ENCODE data around the gene PRKAA1.
"Not testable (repeated sequence)": the region's sequence is repeated elsewhere in the genome, so short reads cannot be mapped to it uniquely, and the experiment has no call there.

The PRKAA1 gene

GRCh38 chr5:40720069-40720468, 78.1 kb downstream of the PRKAA1 start:
- DNase-seq: no peak

GRCh38 chr5:40717281-40717680, 80.9 kb downstream of the PRKAA1 start:
- DNase-seq: no peak

DNA sequence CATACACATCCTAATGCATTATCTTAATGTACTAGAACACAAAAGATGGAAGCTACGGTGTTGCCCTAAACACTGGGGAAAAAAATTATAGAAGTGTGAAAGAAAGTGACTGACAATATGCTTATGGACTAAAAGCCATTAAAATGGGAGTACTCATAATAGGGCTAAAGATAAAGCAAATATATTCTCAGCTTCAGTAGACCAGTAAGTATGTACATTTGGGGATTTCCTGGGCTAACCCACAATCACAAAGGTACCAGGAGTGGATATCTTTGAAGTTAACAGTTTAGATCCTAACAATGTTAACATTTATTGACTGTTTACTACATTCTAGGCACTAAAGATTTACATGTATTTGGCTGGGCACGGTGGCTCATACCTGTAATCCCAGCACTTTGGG, 81.6 kb downstream of the PRKAA1 start:
- no peak for DNase-seq

DNA sequence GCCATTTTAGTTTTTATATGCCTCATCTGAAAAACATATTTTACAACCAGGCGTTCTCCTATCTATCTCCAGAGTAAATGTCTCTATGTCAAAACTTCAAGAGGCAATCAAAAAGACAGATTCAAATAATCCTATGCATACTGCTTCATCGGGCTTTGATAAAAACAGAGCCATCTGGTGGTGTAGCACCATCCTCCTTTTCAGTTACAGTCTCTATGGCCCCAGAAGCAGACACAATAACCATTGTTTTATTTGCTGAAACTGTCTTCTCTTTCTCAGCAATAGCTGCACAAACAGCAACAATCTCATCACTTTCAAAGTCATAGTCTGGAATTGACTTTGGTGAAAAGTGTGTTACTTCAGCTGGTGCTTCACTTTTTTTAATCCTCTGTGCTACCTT, 82.2 kb downstream of the PRKAA1 start:
- no peak for DNase-seq

DNA sequence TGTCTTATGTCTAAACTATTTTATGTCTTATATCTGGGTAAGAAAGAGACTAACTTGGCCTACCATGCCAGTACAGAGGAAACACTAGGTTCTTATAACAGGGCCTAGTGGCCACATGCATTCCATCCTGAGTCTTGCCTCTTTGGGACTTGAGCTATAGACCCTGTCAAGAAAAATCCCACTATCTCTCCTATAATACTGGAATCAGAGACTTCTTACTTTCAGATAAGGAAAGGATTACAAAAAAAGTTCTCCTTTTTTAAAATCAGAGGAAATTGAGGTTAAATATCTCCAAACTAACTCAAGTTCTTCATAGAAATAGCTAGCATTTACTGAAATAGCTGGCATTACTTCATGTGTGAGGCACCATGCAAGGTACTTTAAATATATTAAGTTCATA, 84.2 kb downstream of the PRKAA1 start:
- DNase-seq: no peak

GRCh38 chr5:40710575-40710974, 87.6 kb downstream of the PRKAA1 start:
- DNase-seq: not testable (repeated sequence)
